HG03039 (cell line): Measurements from ENCODE around the gene CST7.
"Not testable (repeated sequence)": the region's sequence is repeated elsewhere in the genome, so short reads cannot be mapped to it uniquely, and the experiment has no call there.

ENCODE experiments used
- ATAC-seq: cut with Tn5 transposase; IDR thresholded peaks from one replicate; pipeline ENCODE4 v1.9.1; 2021; ENCODE audit warnings: mild to moderate bottlenecking, moderate library complexity; ENCODE audit not compliant: unreplicated experiment

Gene CST7

DNA sequence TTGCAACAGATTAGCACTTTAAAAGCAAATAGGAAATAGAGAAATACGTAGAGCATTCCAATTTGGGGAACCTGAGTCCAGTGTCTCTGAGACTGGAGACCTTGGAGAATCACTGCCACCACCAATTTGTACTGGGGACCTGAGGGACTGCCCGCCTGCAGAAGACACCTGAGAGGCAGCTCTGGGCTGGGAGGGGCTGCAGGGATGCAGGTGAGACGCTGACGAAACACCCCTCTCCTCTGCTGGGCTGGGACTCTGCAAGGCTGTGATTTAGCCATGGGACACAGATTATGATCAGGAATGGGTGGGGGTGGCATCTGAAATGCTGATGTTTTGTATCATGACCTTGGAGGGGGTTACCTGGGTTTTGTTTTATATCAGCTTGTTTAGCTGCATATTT is 50.5 kb downstream of the CST7 start:
- ATAC-seq = no peak

DNA sequence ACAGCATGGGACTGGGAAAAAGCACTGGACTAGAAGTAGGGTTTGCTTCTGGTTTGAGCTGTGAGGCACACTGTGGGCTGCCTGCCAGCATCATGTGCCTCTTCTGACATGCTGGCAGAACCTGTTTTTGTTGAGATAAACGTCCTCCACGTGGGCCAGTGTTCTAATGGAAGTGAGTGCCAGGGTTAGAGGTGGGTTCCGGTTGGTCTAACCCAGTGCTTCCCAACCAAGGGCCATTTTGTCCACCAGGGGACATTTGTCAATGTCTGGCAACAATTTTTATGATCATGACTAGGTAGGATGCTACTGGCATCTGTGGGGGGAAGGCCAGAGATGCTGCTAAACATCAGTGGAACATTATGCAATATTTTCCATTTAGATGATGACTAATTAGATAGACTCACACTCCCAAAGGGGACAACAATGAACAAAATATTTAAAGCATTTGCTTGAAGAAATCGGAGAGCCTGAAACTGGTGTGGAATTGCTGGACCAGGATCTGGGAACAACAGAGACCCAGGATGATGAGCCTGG is 51.3 kb downstream of the CST7 start:
- ATAC-seq = no peak

DNA sequence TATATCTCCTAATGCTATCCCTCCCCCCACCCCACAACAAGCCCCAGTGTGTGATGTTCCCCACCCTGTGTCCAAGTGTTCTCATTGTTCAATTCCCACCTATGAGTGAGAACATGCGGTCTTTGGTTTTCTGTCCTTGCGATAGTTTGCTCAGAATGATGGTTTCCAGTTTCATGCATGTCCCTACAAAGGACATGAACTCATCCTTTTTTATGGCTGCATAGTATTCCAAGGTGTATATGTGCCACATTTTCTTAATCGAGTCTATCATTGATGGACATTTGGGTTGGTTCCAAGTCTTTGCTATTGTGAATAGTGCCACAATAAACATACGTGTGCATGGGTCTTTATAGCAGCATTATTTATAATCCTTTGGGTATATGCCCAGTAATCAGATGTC is 52.3 kb downstream of the CST7 start:
- ATAC-seq = not testable (repeated sequence)

GRCh38 chr20:25003002-25003401 is 53.9 kb downstream of the CST7 start:
- ATAC-seq = no peak

DNA sequence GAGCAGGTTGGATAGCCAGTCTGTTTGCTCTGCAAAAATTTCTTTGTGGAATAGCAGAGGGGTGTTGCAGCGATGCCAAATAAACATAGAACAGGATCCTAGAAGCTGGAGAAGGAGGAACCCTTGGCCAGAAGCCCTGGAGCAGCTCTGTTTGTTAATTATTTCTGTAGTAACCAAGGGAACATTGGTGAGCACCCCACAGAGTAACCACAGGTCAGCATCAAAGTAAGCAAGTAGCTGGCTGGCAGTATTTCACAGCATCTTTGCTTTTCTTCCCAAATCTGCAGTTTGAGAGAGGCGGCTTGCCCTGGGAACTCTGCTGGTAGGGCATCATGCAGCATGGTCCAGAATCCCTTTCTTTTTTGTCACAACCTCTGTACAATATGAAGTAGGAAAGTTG is 56.2 kb downstream of the CST7 start:
- ATAC-seq = no peak

DNA sequence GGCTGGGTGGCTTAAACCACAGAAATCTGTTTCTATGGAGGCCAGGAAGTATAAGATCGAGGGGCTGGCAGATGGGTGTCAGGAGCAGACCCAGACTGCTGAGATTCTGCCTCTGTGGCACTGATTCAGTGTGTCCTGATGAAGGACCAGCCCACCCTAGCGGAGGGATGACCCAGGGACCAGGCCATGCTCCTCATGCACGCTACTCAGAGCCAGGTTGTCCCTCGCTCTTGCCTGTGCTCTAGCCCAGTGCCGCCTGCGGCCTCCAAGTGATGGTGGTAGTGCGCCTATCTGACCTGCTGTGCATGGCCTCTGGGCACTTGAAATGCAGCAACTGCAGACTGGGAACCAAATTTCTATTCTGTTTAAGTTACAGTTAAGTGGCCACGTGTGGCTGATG is 56.6 kb downstream of the CST7 start:
- ATAC-seq = no peak

DNA sequence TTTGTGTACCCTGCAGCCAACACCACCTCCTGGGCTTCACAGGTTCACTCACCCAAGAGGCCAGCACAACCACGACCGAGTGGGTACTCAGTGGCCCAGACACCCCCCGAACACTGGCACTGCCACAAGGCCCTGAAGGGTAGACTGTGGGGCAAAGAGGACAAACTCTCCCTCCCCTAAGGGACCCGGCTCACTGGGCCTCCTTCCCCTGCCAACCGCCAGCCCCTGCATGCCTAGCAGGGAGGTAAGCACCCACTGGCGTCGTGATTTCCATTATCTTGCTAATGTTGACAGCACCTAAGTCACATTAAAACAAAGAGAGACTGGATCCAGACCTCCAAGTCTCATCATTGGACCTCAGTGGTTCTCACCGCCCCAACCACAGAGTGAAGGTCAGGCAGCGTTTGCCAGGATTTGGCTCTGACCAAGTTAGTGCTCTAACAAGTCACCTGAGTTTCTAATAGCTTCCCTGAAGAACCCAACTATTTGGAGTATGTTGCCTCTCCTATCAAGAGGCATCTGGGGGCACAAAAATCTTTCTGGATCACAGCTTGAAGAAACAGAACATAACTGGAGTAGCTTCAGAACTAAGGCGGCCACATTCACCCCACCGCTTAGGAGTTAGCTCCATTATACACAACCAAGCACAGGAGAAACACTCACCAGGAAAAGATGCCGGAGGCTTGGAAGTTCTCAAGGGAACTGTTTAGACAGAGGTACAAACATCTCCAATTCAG is 57.5 kb downstream of the CST7 start:
- ATAC-seq = no peak

GRCh38 chr20:25007491-25008305 is 58.6 kb downstream of the CST7 start:
- no peak for ATAC-seq

DNA sequence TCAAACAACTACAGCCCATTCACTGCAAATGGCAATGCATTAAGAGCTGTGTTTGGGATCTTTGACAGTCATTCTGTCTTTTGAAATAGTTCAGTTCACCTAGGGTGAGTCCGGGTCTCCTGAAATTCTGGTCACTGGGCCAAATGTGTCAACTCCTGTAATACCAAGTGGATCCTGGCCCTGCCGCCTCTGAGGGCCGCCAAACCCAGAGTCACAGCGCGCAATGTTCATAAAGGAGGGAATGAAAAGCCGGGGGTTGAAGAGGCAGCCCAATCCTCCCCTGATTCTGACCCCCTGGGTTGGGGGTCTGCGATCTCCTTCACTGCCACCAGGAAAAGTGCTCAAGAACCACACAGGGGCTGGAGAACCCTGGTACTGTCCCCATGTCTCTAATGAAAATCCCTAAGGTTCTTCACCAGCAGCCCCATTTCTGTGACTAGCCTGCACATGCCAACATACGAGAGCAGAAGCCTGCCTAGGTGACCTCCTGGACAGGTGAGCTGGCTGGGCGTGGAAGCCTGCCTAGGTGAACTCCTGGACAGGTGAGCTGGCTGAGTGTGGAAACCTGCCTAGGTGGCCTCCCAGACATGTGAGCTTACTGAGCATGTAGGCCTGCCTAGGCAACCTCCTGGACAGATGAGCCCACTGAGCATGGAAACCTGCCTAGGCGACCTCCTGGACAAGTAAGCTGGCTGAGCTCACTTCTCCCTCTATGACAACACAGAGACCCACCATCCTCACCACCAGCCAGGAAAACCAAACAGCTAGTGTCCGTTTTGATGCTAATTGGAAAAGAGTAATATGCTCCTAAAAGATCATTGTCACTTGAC is 59.5 kb downstream of the CST7 start:
- no peak for ATAC-seq
